HG02943 (cell line): Measurements from ENCODE around the gene HACE1.
"Not testable (repeated sequence)": the region's sequence is repeated elsewhere in the genome, so short reads cannot be mapped to it uniquely, and the experiment has no call there.

Experiments used
- ATAC-seq: cut with Tn5 transposase; IDR thresholded peaks from one replicate; pipeline ENCODE4 v1.9.1; 2021; ENCODE audit warnings: mild to moderate bottlenecking, low read depth, moderate library complexity; ENCODE audit not compliant: unreplicated experiment

The HACE1 gene, protein sequence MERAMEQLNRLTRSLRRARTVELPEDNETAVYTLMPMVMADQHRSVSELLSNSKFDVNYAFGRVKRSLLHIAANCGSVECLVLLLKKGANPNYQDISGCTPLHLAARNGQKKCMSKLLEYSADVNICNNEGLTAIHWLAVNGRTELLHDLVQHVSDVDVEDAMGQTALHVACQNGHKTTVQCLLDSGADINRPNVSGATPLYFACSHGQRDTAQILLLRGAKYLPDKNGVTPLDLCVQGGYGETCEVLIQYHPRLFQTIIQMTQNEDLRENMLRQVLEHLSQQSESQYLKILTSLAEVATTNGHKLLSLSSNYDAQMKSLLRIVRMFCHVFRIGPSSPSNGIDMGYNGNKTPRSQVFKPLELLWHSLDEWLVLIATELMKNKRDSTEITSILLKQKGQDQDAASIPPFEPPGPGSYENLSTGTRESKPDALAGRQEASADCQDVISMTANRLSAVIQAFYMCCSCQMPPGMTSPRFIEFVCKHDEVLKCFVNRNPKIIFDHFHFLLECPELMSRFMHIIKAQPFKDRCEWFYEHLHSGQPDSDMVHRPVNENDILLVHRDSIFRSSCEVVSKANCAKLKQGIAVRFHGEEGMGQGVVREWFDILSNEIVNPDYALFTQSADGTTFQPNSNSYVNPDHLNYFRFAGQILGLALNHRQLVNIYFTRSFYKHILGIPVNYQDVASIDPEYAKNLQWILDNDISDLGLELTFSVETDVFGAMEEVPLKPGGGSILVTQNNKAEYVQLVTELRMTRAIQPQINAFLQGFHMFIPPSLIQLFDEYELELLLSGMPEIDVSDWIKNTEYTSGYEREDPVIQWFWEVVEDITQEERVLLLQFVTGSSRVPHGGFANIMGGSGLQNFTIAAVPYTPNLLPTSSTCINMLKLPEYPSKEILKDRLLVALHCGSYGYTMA

DNA sequence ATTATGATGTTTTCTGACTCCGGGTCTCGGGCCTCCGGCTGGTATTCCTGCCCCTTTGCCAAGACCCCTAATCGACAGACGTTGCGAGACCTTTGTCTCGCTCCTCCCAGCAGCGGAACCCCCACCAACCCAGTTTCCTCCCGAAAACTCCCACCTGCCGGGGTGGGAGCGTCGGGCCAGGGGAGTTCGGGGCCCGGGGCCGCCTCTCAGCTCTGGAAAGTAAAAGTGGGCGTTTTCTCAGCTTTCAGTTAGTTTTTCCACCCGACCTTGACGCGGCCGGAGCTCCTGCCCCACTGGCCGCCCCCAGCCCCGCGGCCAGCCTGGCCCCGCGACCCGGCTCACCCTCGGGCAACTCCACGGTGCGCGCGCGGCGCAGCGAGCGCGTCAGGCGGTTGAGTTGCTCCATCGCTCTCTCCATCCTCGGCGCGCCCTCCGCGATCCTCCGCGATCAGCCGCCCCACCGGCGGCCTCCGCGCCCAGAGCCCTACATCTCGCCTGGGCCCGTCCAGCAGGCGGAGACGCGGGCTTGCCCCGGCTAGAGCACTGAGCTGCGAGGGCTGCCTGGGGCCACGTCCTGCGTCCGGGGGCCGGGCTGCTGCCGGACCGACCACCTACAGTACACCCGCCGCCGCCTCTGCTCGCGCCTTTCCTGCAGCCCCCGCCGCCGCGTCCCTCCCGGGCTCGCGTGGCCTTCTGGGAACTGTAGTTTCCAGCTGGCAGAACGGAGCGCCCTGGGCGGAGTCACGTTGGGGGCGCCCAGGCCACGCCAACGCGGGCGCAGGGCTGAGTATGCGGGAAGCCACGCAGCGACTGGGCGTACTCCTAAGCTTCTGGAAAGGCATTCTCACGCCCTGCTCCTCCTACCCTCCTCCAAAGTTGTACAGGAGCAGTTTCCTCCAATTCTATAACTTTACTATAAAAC, at the start of gene HACE1:
HACE1 (minus strand) TSS at position 695 of the 922 bp plus-strand sequence; CDS start at position 418, 277 bp downstream.
- ATAC-seq: peak; percentile 99

DNA sequence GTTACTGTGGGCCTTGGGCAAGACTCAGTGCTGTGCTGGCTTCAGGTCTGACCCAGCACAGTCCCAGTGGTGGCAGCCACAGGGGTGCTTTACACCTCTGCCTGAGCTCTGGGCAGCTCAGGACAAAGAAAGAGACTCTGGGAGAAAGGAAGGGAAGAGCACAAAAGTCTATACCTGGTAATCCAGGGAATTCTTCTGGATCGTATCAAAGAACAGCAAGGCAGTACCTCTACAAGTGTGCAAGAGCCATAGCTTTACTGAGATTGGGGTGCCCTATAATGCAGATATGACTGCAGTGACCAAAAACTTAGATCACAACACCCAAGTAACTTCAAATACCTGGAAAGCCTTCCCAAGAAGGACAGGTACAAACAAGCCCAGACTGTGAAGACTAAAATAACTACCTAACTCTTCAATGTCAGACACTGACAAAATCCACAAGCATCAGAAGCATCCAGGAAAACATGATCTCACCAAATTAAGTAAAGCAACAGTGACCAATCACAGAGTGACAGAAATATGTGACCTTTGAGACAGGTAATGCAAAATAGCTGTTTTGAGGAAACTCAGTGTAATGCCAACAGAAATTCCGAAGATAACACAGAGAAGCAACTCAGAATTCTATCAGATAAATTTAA, 49.3 kb upstream of the HACE1 start:
- ATAC-seq: no peak

DNA sequence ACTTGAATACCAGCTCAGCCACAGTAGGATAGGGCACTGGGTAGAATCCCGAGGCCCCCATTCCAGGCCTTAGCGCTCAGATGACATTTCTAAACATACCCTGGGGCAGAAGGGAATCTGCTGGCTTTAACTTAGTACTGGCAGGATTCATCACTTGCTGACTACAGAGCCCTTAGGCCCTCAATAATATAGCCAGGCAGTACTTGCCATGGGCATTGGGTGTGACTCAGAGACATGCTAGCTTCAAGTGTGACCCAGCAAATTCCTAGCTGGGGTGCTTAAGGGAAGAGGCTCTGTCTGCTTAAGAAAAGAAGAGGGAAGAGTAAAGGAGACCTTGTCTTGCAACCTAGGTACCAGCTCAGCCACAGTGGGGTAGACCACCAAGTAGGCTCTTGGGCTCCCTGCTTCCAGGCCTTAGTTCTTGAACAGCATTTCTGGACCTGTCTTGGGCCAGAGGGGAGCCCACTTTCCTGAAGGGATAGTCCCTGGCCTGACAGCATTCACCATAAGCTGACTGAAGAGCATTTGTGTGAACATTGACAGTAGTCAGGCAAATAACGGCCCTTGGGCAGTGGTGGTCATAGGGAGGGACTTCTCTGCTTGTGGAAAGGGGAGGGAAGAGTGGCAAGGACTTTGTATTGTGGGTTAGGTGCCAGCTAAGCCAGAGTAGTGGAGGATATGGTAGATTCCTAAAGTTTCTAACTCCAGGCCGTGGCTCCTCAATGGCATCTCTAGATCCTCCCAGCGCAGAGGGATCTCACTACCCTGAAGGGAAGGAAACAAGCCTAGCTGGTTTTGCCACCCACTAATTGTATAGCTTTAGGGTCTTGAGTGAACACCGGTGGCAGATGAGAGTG, 48.5 kb upstream of the HACE1 start:
- no peak for ATAC-seq

DNA sequence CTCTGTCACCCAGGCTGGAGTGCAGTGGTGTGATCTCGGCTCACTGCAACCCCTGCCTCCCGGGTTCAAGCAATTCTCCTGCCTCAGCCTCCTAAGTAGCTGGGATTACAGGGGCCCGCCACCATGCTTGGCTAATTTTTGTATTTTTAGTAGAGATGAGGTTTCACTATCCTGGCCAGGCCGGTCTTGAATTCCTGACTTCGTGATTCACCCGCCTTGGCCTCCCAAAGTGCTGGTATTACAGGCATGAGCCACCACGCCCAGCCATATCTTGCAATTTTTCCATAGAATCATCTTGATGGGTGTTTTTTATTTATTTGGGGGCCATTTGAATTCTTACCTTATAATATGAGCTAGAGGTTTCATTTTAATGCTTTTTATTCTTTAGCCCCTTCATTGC, 39.2 kb upstream of the HACE1 start:
- not testable (repeated sequence) for ATAC-seq

DNA sequence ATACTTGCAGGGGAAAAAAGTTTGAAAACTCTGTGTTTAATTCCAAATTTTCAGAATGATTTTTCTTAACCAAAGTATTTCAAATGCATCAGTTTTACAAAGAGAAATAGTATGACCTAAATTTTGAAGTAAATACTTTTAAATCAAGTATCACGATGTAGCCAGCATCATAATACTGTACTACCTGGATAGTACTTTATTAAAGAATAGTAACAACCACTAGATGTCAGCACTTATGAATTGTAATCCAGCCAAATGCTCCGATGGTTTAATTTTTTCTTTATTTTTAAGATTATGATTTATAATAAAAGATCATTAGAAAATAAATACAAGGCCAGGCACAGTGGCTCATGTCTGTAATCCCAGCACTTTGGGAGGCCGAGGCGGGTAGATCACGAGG, 37.2 kb upstream of the HACE1 start:
- no peak for ATAC-seq

DNA sequence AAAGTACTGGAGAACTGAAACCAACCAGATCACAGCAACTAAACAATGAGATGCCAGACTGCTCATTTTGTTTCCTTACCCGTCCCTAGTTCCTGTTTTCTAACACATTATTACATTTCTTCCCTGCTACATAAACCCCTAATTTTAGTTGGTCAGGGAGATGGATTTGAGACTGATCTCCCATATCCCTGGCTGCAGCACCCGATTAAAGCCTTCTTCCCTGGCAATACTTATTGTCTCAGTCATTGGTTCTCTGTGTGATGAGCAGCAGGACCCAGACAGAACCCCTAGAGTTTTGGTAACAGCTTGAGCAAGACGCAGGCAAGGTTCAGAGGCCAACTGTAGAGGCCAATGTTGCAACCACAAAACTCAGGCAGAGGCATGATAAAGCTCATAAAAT, 28.3 kb upstream of the HACE1 start:
- ATAC-seq: no peak

DNA sequence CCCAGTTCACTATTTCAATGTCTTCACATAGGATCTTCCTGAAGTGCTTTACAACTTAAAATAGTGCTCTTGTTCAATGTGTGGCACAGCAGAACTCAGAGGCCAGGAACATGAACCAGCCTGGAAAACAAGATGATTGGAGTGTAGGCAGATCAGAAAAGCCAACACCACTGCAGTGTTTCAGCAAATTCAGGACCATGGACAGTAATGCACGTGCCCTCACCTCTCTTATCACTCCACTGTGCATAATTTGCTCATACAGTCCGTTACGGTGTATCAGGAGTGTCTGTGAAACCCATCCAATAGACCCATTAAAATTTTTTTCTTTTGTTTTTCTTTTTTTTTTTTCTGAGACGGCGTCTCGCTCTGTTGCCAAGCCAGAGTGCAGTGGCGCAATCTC, 27.6 kb upstream of the HACE1 start:
- no peak for ATAC-seq

DNA sequence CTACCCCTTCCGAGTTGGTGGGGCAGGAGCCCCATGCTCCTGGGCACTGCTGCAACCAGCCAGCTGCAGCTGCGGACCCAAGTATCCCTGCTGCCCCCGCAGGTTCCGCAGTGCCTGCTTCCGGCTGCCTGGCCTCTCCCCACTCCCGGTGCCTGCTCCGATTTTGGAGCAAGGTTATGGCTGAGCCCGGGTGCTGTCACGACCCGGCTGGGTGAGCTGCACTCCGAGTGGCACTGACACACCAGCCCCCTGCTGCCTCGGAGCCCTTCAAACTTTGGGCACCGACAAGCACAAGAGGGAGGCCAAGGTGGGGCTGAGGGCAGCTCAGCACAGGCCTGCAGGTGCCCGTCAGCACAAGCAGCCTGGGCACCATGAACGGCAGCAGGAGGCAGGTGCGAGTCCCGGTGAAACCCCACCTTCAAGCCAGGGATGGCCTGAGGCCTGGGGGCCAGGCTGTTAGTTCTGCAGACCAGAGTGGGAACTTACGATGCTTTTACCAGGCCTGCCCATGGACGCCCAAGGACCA, 25.9 kb upstream of the HACE1 start:
- ATAC-seq: no peak

DNA sequence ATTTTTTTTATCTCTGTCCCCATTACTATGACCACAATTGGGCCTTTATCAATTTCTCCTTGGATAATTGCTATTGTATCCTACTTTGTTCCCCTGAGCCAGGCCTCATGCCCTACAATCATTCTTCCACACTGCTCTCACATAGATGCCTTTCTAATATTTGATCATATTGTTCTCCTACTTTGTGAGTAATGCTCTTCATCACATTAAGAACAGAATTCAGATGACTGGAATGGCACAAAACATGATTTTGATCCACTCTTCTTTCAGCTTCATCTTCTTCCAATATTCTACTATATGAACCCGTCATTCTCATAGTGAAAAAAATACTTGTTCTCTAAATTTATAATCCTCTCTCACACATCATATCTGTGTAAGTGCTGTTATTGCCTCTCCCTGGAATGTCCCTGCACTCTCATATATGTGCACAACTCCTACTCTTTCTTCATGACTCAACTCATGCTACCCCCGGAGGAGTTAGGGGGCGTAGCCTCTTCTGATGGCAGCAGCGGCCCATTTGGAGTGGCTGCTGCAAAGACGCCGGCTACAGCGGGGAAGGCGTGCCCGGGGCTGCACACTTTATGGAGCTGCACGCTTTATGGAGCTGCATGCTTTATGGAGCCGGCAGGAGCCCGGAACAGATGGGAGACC, 25.3 kb upstream of the HACE1 start:
- ATAC-seq: no peak

DNA sequence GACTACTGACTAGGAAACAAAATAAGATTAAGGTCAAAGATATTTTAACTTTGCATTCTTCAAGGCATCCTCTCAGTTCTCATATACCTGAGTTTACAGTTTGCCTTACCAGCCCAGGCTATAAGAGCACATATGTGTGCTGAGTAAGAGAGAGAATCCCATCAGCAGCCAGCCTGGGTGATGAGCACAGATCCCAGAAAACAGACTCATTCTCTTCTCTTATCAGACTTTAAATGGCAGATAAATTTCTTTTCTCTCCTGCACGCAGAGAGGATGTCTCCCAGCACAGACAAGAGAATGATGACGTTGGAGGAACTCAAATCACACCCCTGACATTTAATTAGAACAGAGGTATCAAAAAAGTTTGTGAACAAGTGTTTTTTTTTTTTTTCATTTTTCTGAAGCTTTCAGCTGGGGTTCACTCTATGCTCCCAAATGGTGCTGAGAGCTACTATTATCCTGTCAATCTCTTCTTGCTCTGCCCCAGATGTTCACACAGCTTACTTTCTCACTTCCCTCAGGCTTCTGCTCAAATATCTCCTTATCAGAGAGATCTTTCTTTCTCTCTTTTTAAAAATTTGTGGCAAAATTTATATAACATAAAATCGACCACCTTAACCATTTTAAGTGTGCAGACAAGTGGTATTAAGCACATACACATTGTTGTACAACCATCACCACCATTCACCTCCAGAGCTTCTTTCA, 22.4 kb upstream of the HACE1 start:
- ATAC-seq: no peak

DNA sequence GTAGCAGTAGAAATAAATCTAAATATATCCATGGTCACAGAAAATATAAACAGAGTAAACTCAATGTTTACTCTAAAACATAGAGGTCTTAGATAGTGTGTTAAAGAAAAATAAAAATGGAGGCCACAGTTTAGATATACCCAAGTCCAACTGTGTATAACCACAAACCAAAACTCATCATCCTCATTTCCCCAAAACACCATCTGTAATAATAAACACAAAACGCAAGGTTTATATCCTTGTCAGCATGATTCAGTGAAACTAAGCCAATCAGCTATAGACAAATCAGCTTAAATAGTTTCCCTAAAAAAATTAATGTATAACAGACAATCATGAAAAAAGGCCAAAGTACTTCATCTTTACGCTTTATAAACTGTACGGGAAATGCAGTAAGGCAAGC, 2.7 kb upstream of the HACE1 start:
- ATAC-seq: no peak

DNA sequence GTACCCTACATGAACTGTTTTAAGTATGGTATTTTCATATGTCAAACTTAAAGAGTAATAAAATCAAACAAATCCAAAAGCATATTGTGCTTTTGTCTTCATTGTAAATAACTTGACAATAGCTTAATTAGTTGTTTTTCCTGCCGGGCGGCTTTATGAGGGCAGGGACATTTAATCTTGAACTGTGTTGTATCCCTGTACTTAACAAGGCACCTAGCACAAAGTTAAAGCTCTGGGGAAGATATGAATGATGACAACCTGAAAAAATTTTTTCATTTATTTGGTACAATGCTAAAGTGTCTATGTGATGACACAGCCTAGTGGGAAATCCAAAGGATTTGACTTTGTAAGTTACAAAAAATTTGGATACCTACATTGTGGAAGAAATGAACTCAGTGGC, 502 bp upstream of the HACE1 start:
- ATAC-seq: no peak

DNA sequence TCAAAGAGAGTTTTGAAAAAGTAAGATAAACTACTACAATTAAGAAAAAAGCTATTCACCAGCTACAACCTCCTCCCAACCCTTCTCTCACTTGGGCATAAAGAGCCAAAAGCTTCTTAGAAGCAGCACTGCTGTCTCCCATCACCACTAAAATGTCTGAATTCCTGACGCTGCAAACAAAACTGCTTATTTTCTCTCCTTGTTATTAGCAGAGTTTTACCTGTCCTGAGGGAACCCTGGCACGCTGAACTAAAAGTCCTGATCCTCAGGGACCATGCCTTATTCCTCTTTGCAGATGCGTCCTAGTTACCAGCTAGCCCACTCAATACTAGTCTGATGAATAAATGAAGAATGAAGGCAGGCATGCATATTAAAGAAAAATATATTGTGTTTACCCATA, 1.1 kb downstream of the HACE1 start:
- ATAC-seq: no peak

DNA sequence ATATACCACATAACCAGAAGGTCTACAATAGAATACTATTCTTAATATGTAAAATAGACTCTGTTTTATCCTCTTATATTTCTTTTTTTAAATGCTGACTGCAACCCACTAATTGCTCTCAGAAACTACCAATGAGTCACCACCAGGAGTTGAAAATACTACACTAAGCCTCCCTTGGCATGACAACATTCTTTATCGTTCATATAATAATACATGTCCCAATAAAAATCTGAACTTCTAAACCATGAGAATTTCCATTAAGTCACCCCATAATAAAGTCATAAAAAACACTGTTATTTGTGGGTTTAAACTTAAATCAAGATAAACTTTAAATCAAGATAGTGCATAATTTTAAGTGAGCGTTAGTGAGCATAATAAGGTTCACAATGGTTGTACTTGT, 4.2 kb downstream of the HACE1 start:
- no peak for ATAC-seq

DNA sequence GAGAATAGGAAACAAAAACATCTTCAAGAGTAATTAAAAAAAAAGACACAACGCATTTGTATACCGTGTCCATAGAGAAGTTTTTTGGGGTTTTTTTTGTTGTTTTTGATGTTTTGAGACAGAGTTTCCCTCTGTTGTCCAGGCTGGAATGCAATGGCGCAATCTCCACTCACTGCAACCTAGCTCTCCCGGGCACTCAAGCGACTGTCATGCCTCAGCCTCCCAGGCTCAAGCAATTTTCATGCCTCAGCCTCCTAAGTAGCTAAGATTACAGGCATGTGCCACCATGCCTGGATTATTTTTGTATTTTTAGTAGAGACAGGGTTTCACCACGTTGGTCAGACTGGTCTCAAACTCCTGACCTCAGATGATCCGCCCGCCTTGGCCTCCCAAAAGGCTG, 12.0 kb downstream of the HACE1 start:
- not testable (repeated sequence) for ATAC-seq

DNA sequence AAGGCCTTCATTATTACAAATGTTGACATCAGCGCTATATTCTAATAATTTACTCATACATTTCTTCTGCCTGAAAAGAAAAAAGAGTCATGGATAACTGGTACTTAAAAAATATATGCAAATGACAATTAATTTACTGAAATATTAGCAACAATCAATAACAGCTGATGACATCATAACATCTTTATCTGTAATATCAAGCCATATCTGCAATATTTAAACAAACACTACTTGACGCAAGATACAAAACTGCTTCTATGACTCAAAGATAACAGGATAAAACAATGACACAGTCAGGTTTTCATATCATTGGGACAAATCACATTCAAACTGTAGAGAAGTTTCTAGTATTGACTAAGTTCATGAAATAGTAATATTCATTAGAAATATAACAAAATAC, 16.5 kb downstream of the HACE1 start:
- ATAC-seq: no peak

DNA sequence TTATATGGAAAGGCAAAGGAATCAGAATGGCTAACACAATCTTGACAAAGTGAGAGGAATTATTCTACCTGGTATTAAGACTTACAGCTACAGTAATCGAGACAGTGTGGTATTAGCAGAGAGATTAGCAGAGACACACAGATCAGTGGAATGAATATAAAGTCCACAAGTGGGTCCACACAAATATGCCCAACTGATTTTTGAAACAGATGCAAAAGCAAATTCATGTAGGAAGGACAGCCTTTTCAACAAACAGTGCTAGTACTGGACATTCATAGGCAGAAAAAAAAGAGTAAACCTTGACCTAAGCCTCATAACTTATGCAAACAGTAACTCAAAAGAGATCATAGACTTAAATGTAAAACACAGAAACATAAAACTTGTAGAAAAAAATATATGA, 22.6 kb downstream of the HACE1 start:
- no peak for ATAC-seq

DNA sequence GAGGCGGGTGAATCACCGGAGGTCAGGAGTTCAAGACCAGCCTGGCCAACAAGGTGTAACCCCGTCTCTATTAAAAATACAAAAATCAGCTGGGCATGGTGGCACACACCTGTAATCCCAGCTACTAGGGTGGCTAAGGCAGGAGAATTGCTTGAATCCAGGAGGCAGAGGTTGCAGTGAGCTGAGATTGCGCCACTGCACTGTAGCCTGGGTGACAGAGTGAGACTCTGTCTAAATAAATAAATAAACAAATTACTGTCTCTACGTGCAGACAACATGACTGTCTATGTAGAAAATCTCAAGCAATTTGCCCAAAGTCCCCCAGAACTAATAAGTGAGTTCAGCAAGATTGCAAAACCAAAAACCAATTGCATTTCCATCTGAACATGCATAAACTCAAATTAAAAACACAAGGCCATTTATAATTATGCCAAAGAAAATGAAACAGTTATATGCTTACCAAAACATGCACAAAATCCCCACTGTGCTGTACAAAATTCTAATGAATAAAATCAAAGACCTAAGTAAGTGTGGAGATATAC, 23.2 kb downstream of the HACE1 start:
- not testable (repeated sequence) for ATAC-seq
